Body of pancreas (tissue), 4 donors: ENCODE measurements around the gene CAMTA1.

ENCODE experiments used
- POLR2A ChIP-seq, 3 donors: fragments of 450-650 bp; IDR thresholded peaks; one replicate each; pipeline ENCODE4 v1.6.1; 2016; ENCODE audit warnings: antibody characterized with exemption in 3 of 3, mild to moderate bottlenecking in 2 of 3
- TF ChIP-seq, protein P1 (sequence below), 7 experiments: fragments of 450-650 bp in 4 of 7; fragments of 200-600 bp in 3 of 7; sonication (generic) in 3 of 7; IDR thresholded peaks; one replicate each; pipeline ENCODE4 v1.5.1; 2016 to 2019; ENCODE audit warnings: antibody characterized with exemption in 7 of 7

DNA sequence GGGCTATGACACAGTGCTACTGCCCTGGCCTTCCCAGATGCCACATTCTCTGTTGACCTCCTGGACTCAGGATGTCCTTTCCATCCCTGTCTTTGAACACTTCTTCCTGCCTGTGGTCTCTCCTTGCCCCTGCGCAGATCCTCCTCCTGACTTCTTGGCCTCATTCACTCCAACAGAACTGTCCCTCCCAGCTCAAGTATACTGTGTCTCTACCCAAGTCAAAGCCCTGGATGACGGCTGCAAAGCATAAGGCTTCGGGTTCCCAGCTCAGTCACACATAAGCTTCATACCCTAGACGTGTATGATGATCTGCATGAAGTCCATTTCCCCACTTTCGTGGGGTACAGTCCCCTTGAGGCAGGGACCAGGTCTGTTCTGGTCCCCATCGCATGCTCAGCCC lies 657.7 kb downstream of the CAMTA1 start:
- TF ChIP-seq, protein P1, sequence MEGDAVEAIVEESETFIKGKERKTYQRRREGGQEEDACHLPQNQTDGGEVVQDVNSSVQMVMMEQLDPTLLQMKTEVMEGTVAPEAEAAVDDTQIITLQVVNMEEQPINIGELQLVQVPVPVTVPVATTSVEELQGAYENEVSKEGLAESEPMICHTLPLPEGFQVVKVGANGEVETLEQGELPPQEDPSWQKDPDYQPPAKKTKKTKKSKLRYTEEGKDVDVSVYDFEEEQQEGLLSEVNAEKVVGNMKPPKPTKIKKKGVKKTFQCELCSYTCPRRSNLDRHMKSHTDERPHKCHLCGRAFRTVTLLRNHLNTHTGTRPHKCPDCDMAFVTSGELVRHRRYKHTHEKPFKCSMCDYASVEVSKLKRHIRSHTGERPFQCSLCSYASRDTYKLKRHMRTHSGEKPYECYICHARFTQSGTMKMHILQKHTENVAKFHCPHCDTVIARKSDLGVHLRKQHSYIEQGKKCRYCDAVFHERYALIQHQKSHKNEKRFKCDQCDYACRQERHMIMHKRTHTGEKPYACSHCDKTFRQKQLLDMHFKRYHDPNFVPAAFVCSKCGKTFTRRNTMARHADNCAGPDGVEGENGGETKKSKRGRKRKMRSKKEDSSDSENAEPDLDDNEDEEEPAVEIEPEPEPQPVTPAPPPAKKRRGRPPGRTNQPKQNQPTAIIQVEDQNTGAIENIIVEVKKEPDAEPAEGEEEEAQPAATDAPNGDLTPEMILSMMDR (IDR thresholded peaks at IDR 0.05), result no peak
- no peak for TF ChIP-seq POLR2A (IDR thresholded peaks at IDR 0.05)
